Ascending aorta (tissue), 2 donors: ENCODE measurements around the gene PDZD2. TPM values are rescaled to one million over a fixed set of nuclear protein-coding genes. Genes with fewer than 3 reads are reported as not detected.

Experiments
- DNase-seq, 2 donors: peaks; one replicate each; pipeline ENCODE4 v3.0.0-alpha.2; 2019; ENCODE audit warnings: low spot score in 2 of 2
- H3K27ac ChIP-seq, 2 donors: fragments of 200-600 bp; sonication (generic); one replicate each; pipeline ENCODE4 v1.5.1; 2016 to 2017; ENCODE audit warnings: mild to moderate bottlenecking in 1 of 2
- H3K27me3 ChIP-seq: fragments of 200-600 bp; sonication (generic); one replicate; pipeline ENCODE4 v1.5.1; 2017
- H3K36me3 ChIP-seq, 2 donors: fragments of 200-600 bp; sonication (generic); one replicate each; pipeline ENCODE4 v1.5.1; 2016
- H3K4me1 ChIP-seq, 2 donors: fragments of 200-600 bp; sonication (generic); one replicate each; pipeline ENCODE4 v1.5.1; 2016 to 2017; ENCODE audit warnings: mild to moderate bottlenecking in 1 of 2
- H3K4me3 ChIP-seq, 2 donors: fragments of 200-600 bp; sonication (generic); one replicate each; pipeline ENCODE4 v1.5.1; 2016 to 2017; ENCODE audit warnings: mild to moderate bottlenecking in 1 of 2
- H3K9me3 ChIP-seq, 2 donors: fragments of 200-600 bp; sonication (generic); one replicate each; pipeline ENCODE4 v1.5.1; 2016
- CTCF ChIP-seq, 3 experiments: fragments of 200-600 bp in 2 of 3; fragments of 450-650 bp in 1 of 3; sonication (generic) in 2 of 3; IDR thresholded peaks; one replicate each; pipeline ENCODE4 v1.5.1; 2016 to 2019; ENCODE audit warnings: antibody characterized with exemption in 3 of 3, mild to moderate bottlenecking in 1 of 3, moderate library complexity in 1 of 3
- intact Hi-C: fragments of 100-400 bp; cut with DNase I; formaldehyde crosslinking; loops from one replicate; pipeline ENCODE4 v1.15.1; 2023
- total RNA-seq: library from RNA; depleted of rRNA; stranded (reverse); fragments of >200 nt; gene quantifications from one replicate; pipeline ENCODE4 v1.1.0, GENCODE V29; 2016

PDZD2 gene
- total RNA-seq, 1 donor from 2014 or later, result 8.1 TPM

GRCh38 chr5:32100691-32101302, 461.9 kb downstream of the PDZD2 start:
- H3K9me3 ChIP-seq, result no peaks in the 10 kb centered on the region
- intact Hi-C loops, result no loop called here
- peaks cover 45 to 54% of the 10 kb centered on the region in 2 donors for H3K36me3 ChIP-seq
- DNase-seq, result no peak
- no peaks in the 10 kb centered on the region for H3K27me3 ChIP-seq
- H3K4me1 ChIP-seq, result peaks cover 0 to 8% of the 10 kb centered on the region in 2 donors
- no peak overlapping the region for H3K27ac ChIP-seq
- no peak for TF ChIP-seq CTCF (IDR thresholded peaks at IDR 0.05)
- no peak overlapping the region for H3K4me3 ChIP-seq

GRCh38 chr5:32102254-32102986, 463.5 kb downstream of the PDZD2 start:
- no peaks in the 10 kb centered on the region for H3K27me3 ChIP-seq
- DNase-seq, result no peak
- intact Hi-C loops, result no loop called here
- no peak overlapping the region for H3K27ac ChIP-seq
- H3K9me3 ChIP-seq, result no peaks in the 10 kb centered on the region
- TF ChIP-seq CTCF (IDR thresholded peaks at IDR 0.05), result no peak
- no peak overlapping the region for H3K4me3 ChIP-seq
- peaks cover 0 to 8% of the 10 kb centered on the region in 2 donors for H3K4me1 ChIP-seq
- H3K36me3 ChIP-seq, result peaks cover 52 to 68% of the 10 kb centered on the region in 2 donors

- no peaks in the 10 kb centered on the region for H3K9me3 ChIP-seq
- peaks cover 0 to 8% of the 10 kb centered on the region in 2 donors for H3K4me1 ChIP-seq
- no peaks in the 10 kb centered on the region for H3K27me3 ChIP-seq
- intact Hi-C loops, result no loop called here
- DNase-seq, result no peak
- H3K36me3 ChIP-seq, result peaks cover 52 to 69% of the 10 kb centered on the region in 2 donors
- TF ChIP-seq CTCF (IDR thresholded peaks at IDR 0.05), result no peak
- H3K27ac ChIP-seq, result no peak overlapping the region
- H3K4me3 ChIP-seq, result no peak overlapping the region
Observed at GRCh38 chr5:32103521-32103920, 464.6 kb downstream of the PDZD2 start.

- Histone ChIP-seq H3K4me1 (no peaks in the 10 kb centered on the region), H3K27ac (no peak overlapping the region), H3K4me3 (no peak overlapping the region), H3K9me3 (no peaks in the 10 kb centered on the region), H3K27me3 (no peaks in the 10 kb centered on the region), H3K36me3 (peaks cover 49 to 54% of the 10 kb centered on the region in 2 donors)
- TF ChIP-seq CTCF (IDR thresholded peaks at IDR 0.05), result no peak
- DNase-seq, result no peak
- intact Hi-C loops, result no loop called here
Observed at GRCh38 chr5:32107291-32107690, 468.4 kb downstream of the PDZD2 start.

GRCh38 chr5:32108167-32108566, 469.2 kb downstream of the PDZD2 start:
- H3K9me3 ChIP-seq, result no peaks in the 10 kb centered on the region
- DNase-seq, result no peak
- H3K36me3 ChIP-seq, result peaks cover 45 to 47% of the 10 kb centered on the region in 2 donors
- H3K4me1 ChIP-seq, result no peaks in the 10 kb centered on the region
- no peak overlapping the region for H3K4me3 ChIP-seq
- no peaks in the 10 kb centered on the region for H3K27me3 ChIP-seq
- intact Hi-C loops, result no loop called here
- H3K27ac ChIP-seq, result no peak overlapping the region
- no peak for TF ChIP-seq CTCF (IDR thresholded peaks at IDR 0.05)
